BJ (cell line): ENCODE results near the gene YTHDF2. TPM values are rescaled to one million over a fixed set of nuclear protein-coding genes. Genes with fewer than 3 reads are reported as not detected.

Source experiments
- CTCF ChIA-PET: fragments of 350-600 bp; formaldehyde crosslinking; extraction: SDS; loops from one replicate; lab custom pipeline; 2021; ENCODE audit warnings: antibody characterized with exemption, inconsistent platforms; lab: Yijun Ruan, JAX
- POLR2A ChIA-PET: fragments of 300-600 bp; sonication (Branson Sonifier 250); formaldehyde crosslinking; extraction: SDS; loops from one replicate; lab custom pipeline; 2021; ENCODE audit warnings: antibody characterized with exemption; lab: Charles Lee
- DNase-seq: peaks from one replicate; pipeline ENCODE4 v3.0.0-alpha.2; 2011; ENCODE audit warnings: low read depth
- H3K27me3 ChIP-seq: 2 replicates; pipeline ENCODE4 v1.6.0; 2011; ENCODE audit warnings: low read length; ENCODE audit not compliant: control insufficient read depth, insufficient read depth
- H3K36me3 ChIP-seq: 2 replicates; pipeline ENCODE4 v1.5.1; 2011; ENCODE audit warnings: low read length; ENCODE audit not compliant: control insufficient read depth, insufficient read depth
- H3K4me3 ChIP-seq: 2 replicates; pipeline ENCODE4 v1.5.1; 2011; ENCODE audit warnings: low read depth, mild to moderate bottlenecking, control low read depth, low read length
- polyA plus RNA-seq: library from polyadenylated mRNA; depleted of rRNA; stranded (reverse); fragments of >200 nt; gene quantifications from 2 replicates; pipeline ENCODE4 v1.2.3, GENCODE V29; 2011; rRNA removed
- small RNA-seq: library from RNA; depleted of rRNA; stranded (forward); fragments of <200 nt; gene quantifications from one replicate; pipeline ENCODE3, GENCODE V24; 2012; ENCODE audit warnings: low replicate concordance, low read depth; ENCODE audit not compliant: insufficient read length
- TF ChIP-seq, protein P1 (sequence below): IDR thresholded peaks from 2 replicates; pipeline ENCODE4 v1.5.1; 2011; ENCODE audit warnings: low read depth, mild to moderate bottlenecking, control low read depth, inconsistent platforms, low read length, moderate library complexity; ENCODE audit not compliant: insufficient read depth

YTHDF2 gene
- polyA plus RNA-seq, 1 experiment: 45.9 TPM

DNA sequence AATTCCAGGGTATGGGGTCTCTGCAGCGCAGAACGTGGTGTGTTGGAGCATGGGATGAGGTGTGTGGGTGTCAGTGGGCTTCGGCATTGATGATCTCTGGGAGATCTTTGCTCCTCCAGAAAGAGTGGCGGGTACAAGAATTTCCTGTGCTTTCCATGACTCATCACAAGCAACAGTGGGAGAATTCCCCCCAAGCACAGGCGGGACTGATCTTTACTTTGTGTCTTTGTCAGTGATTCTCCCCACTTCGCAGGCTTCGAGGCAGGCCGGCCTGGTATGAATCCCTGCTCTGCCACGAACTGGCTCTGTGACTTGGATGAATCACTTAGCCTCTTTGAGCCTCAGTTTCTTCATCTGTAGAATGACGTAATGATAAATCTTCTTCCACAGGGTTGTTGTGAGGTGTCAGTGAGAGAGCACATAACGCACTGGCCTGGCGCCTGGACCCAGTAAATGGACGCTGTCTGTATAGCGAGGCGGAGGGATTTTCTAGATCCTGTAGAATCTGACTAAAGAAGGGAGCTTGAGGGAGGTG, 77.3 kb downstream of the YTHDF2 start:
- H3K27me3 ChIP-seq: peaks cover 38% of the 10 kb centered on the region
- TF ChIP-seq, protein P1, sequence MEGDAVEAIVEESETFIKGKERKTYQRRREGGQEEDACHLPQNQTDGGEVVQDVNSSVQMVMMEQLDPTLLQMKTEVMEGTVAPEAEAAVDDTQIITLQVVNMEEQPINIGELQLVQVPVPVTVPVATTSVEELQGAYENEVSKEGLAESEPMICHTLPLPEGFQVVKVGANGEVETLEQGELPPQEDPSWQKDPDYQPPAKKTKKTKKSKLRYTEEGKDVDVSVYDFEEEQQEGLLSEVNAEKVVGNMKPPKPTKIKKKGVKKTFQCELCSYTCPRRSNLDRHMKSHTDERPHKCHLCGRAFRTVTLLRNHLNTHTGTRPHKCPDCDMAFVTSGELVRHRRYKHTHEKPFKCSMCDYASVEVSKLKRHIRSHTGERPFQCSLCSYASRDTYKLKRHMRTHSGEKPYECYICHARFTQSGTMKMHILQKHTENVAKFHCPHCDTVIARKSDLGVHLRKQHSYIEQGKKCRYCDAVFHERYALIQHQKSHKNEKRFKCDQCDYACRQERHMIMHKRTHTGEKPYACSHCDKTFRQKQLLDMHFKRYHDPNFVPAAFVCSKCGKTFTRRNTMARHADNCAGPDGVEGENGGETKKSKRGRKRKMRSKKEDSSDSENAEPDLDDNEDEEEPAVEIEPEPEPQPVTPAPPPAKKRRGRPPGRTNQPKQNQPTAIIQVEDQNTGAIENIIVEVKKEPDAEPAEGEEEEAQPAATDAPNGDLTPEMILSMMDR: no peak
- no peak for DNase-seq
- ChIA-PET POLR2A (no interaction called here), CTCF (interaction anchor here (1.1 to 3.4 kb wide), 2 partner anchors 12 to 63 kb away, joined by 3 to 14 read pairs; no protein-coding TSS in a partner anchor)
- no peaks in the 10 kb centered on the region for H3K36me3 ChIP-seq
- no peak overlapping the region for H3K4me3 ChIP-seq

DNA sequence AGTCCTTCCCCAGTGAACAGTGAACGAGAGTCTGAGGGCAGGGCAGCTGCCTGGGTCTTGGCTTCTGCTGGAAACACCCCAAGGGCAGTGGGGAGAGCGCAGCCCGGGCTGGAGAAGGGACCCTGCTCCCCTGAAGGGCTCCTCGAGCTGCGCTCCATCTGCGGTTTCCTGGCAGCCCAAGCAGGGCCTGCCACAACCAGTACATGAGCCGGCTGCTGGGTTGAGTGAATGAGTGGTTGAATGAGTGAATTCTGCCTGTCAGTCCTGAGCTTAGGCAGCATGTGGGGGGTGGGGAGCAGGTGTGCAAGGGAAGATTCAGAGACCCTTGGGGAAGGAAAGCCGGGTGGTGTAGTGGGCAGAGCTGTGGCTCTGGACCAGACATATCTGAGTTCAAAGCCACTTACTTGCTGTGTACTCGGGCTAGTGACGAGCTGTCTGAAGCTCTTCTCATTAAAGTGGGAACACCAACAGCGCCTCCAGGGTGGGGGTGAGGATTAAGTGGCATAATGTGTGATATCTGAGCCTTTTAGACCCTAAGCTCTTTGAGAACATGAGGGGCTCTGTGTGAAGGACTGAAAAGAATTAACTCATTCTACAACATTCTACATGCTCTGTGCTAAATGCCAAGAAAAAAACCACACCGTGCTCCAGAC, 78.9 kb downstream of the YTHDF2 start:
- Histone ChIP-seq H3K4me3 (no peak overlapping the region), H3K27me3 (peaks cover 45% of the 10 kb centered on the region), H3K36me3 (no peaks in the 10 kb centered on the region)
- ChIA-PET POLR2A (interaction anchor here (0.5 kb wide), 1 partner anchor 72 kb away, joined by 3 read pairs; no protein-coding TSS in a partner anchor), CTCF (interaction anchor here (0.5 to 3.4 kb wide), 4 partner anchors 15 to 1903 kb away, joined by 3 to 14 read pairs (median 3); no protein-coding TSS in a partner anchor)
- TF ChIP-seq, protein P1: no peak
- no peak for DNase-seq

DNA sequence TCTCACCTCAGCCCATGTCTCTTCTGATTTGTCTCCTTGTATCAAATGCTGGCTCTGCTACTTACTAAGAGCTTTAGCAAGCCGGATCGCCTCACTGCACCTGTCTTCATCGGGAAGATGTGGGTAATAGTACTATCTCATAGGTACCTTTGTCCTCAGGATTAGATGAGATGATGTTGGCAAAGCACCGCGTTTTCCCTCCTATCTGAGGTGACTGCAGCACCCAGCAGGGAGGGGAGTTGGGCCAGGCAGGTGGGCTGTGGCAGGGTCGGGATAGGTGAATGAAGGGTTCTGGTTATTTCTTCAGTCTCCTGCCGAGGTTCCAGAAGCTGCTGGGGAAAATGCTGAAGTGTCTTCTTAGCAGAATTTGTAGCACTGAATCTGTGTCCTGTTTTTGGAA, 80.4 kb downstream of the YTHDF2 start:
- ChIA-PET CTCF (interaction anchor here (1.2 to 3.4 kb wide), 2 partner anchors 32 to 60 kb away, joined by 3 to 14 read pairs; no protein-coding TSS in a partner anchor), POLR2A (no interaction called here)
- no peak overlapping the region for H3K4me3 ChIP-seq
- no peak for DNase-seq
- TF ChIP-seq, protein P1: no peak
- H3K36me3 ChIP-seq: no peaks in the 10 kb centered on the region
- H3K27me3 ChIP-seq: peaks cover 40% of the 10 kb centered on the region

DNA sequence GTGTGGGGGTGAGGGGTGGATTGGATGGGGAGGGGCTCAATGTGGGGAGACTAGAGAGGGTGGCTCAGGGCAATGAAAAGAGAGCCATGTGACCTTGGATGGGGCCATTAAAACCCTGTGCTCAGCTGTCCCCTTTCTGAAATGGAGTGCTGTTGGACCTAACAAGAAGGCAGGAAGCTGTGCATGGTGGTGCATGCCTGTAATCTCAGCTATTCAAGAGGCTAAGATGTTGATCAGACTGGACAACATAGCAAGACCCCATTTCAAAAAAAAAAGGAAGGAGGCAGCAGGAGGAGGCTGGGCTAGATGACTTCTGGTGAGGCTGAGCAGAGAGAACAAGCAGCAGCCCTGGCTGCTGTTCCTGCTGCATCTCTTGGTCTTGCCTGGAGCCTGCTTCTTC, 82.3 kb downstream of the YTHDF2 start:
- POLR2A ChIA-PET: no interaction called here
- CTCF ChIA-PET: interaction anchor here (1.5 kb wide), 1 partner anchor 58 kb away, joined by 7 read pairs; no protein-coding TSS in a partner anchor
- no peaks in the 10 kb centered on the region for H3K36me3 ChIP-seq
- no peak overlapping the region for H3K4me3 ChIP-seq
- H3K27me3 ChIP-seq: peaks cover 25% of the 10 kb centered on the region
- TF ChIP-seq, protein P1: no peak
- no peak for DNase-seq

Small RNA genes within 50 kb of the gene (small RNA-seq; reads per million reads assigned to genes)
- not detected for gene RF00422

Other genes with a start within 250 kb of the YTHDF2 start
- gene RCC1, start 230.9 kb upstream of the YTHDF2 start, polyA plus RNA-seq: 27.0 and 41.5 TPM in 2 replicates
- gene TRNAU1AP, start 183.9 kb upstream of the YTHDF2 start, polyA plus RNA-seq: 26.6 and 35.5 TPM in 2 replicates
- 2.0 and 2.8 TPM in 2 replicates for gene RAB42, start 144.7 kb upstream of the YTHDF2 start, polyA plus RNA-seq
- gene TAF12, start 93.9 kb upstream of the YTHDF2 start, polyA plus RNA-seq: 31.8 and 46.8 TPM in 2 replicates
- not detected in 2 replicates for gene RNU11, start 88.3 kb upstream of the YTHDF2 start, polyA plus RNA-seq
- 5.0 and 6.6 TPM in 2 replicates for gene GMEB1, start 68.2 kb upstream of the YTHDF2 start, polyA plus RNA-seq
- not detected in 2 replicates for gene OPRD1, start 75.2 kb downstream of the YTHDF2 start, polyA plus RNA-seq
- gene EPB41, start 177.6 kb downstream of the YTHDF2 start, polyA plus RNA-seq: 7.5 and 13.8 TPM in 2 replicates